Esophagus squamous epithelium (tissue), 5 donors: ENCODE results near the gene BLVRA. TPM values are rescaled to one million over a fixed set of nuclear protein-coding genes. Genes with fewer than 3 reads are reported as not detected.

Experiments used
- DNase-seq: peaks from one replicate; lab custom pipeline; 2025; lab: John Stamatoyannopoulos, UW
- H3K27ac ChIP-seq, 4 donors: fragments of 200-600 bp; sonication (generic); one replicate each; pipeline ENCODE4 v1.5.1; 2016 to 2019; ENCODE audit warnings: mild to moderate bottlenecking in 1 of 4
- H3K27me3 ChIP-seq, 4 donors: fragments of 200-600 bp; sonication (generic); 1 replicate in 3 of 4; 2 replicates in 1 of 4; pipeline versions ENCODE4 v1.5.1 to v1.6.0; 2017 to 2021; ENCODE audit warnings: antibody characterized with exemption in 1 of 4
- H3K36me3 ChIP-seq, 3 donors: fragments of 200-600 bp; sonication (generic); one replicate each; pipeline ENCODE4 v1.5.1; 2016 to 2019
- H3K4me1 ChIP-seq, 3 donors: fragments of 200-600 bp; sonication (generic); one replicate each; pipeline ENCODE4 v1.5.1; 2017 to 2019
- H3K4me3 ChIP-seq, 4 donors: fragments of 200-600 bp; sonication (generic); 1 replicate in 3 of 4; 2 replicates in 1 of 4; pipeline ENCODE4 v1.5.1; 2016 to 2019; ENCODE audit warnings: mild to moderate bottlenecking in 2 of 4, moderate library complexity in 1 of 4
- H3K9me3 ChIP-seq, 3 donors: fragments of 200-600 bp; sonication (generic); one replicate each; pipeline ENCODE4 v1.5.1; 2016 to 2019
- CTCF ChIP-seq, 6 experiments: fragments of 450-650 bp in 4 of 6; fragments of 200-600 bp in 2 of 6; sonication (generic) in 2 of 6; IDR thresholded peaks; one replicate each; pipeline ENCODE4 v1.5.1; 2016 to 2019; ENCODE audit warnings: antibody characterized with exemption in 6 of 6, mild to moderate bottlenecking in 4 of 6, moderate library complexity in 4 of 6
- POLR2A ChIP-seq, 4 donors: fragments of 450-650 bp; IDR thresholded peaks; one replicate each; pipeline ENCODE4 v1.6.1; 2017; ENCODE audit warnings: antibody characterized with exemption in 4 of 4, mild to moderate bottlenecking in 4 of 4, moderate library complexity in 3 of 4
- WGBS, 2 donors: methylation state at CpG; one replicate each; pipeline ENCODE4 v1.1.5; 2018; 5-methylcytosine and 5-hydroxymethylcytosine counted together
- intact Hi-C: fragments of 100-400 bp; cut with DNase I; formaldehyde crosslinking; loops from one replicate; pipeline ENCODE4 v1.15.0; 2022
- total RNA-seq, 4 donors: library from RNA; depleted of rRNA; stranded (reverse); fragments of >200 nt; gene quantifications; one replicate each; pipeline ENCODE4 v1.1.0, GENCODE V29; 2016
- donor health status: DM: yes; HTN: yes; CAD: no.

BLVRA gene
- total RNA-seq, 4 donors from 2014 or later, result 34.2 to 83.2 (median 60.4) TPM

GRCh38 chr7:43750016-43750887, 8.2 kb upstream of the BLVRA start:
- no peak for DNase-seq
- 68 to 71% methylated on average over 6 to 9 of the region's 14 CpGs for WGBS, 2 donors
- no peak for TF ChIP-seq CTCF (IDR thresholded peaks at IDR 0.05)
- TF ChIP-seq POLR2A (IDR thresholded peaks at IDR 0.05), result no peak

GRCh38 chr7:43752411-43752810, 6.1 kb upstream of the BLVRA start:
- intact Hi-C loops, result no loop called here
- no peak overlapping the region for H3K27ac ChIP-seq
- H3K36me3 ChIP-seq, result no peaks in the 10 kb centered on the region
- peaks cover 0 to 10% (median 0%) of the 10 kb centered on the region in 3 donors for H3K4me1 ChIP-seq
- TF ChIP-seq POLR2A (IDR thresholded peaks at IDR 0.05), result no peak
- H3K9me3 ChIP-seq, result no peaks in the 10 kb centered on the region
- WGBS, 2 donors, result 76 to 80% methylated on average over 3 of the region's 3 CpGs
- no peak for DNase-seq
- H3K27me3 ChIP-seq, result peaks cover 0 to 7% (median 0%) of the 10 kb centered on the region in 4 donors
- no peak overlapping the region for H3K4me3 ChIP-seq

More at GRCh38 chr7:43750016-43750887, 8.2 kb upstream of the BLVRA start:
- peaks cover 0 to 7% (median 0%) of the 10 kb centered on the region in 4 donors for H3K27me3 ChIP-seq
- H3K36me3 ChIP-seq, result no peaks in the 10 kb centered on the region
- H3K4me3 ChIP-seq, result no peak overlapping the region
- H3K27ac ChIP-seq, result no peak overlapping the region
- intact Hi-C loops, result no loop called here
- H3K4me1 ChIP-seq, result peaks cover 0 to 7% (median 0%) of the 10 kb centered on the region in 3 donors
- no peaks in the 10 kb centered on the region for H3K9me3 ChIP-seq

- peaks cover 0 to 7% (median 0%) of the 10 kb centered on the region in 4 donors for H3K27me3 ChIP-seq
- peaks cover 5 to 19% (median 6%) of the 10 kb centered on the region in 3 donors for H3K4me1 ChIP-seq
- H3K36me3 ChIP-seq, result no peaks in the 10 kb centered on the region
- WGBS, 2 donors, result 73 to 82% methylated on average over 1 of the region's 1 CpG
- intact Hi-C loops, result no loop called here
- H3K27ac ChIP-seq, result peak overlapping the region in 1 of 4 donors; percentile 14
- no peak for TF ChIP-seq POLR2A (IDR thresholded peaks at IDR 0.05)
- DNase-seq, result no peak
- no peak overlapping the region for H3K4me3 ChIP-seq
- H3K9me3 ChIP-seq, result no peaks in the 10 kb centered on the region
These were observed 5.1 kb upstream of the BLVRA start for GRCh38 chr7:43753271-43753810.

- 94 to 100% methylated on average over 1 of the region's 3 CpGs for WGBS, 2 donors
These were observed 4.6 kb upstream of the BLVRA start for GRCh38 chr7:43753843-43754242.

GRCh38 chr7:43754596-43754995, 3.9 kb upstream of the BLVRA start:
- H3K9me3 ChIP-seq, result no peaks in the 10 kb centered on the region
- intact Hi-C loops, result no loop called here
- no peak overlapping the region for H3K27ac ChIP-seq
- H3K36me3 ChIP-seq, result no peaks in the 10 kb centered on the region
- TF ChIP-seq CTCF (IDR thresholded peaks at IDR 0.05) (no peak), POLR2A (IDR thresholded peaks at IDR 0.05) (no peak)
- H3K4me1 ChIP-seq, result peaks cover 8 to 25% (median 11%) of the 10 kb centered on the region in 3 donors
- WGBS, 2 donors, result 84 to 92% methylated on average over 3 to 4 of the region's 4 CpGs
- no peak overlapping the region for H3K4me3 ChIP-seq
- peaks cover 0 to 3% (median 0%) of the 10 kb centered on the region in 4 donors for H3K27me3 ChIP-seq
- no peak for DNase-seq

More at GRCh38 chr7:43753843-43754242, 4.6 kb upstream of the BLVRA start:
- H3K27me3 ChIP-seq, result peaks cover 0 to 7% (median 0%) of the 10 kb centered on the region in 4 donors
- TF ChIP-seq POLR2A (IDR thresholded peaks at IDR 0.05) (no peak), CTCF (IDR thresholded peaks at IDR 0.05) (no peak)
- no peaks in the 10 kb centered on the region for H3K9me3 ChIP-seq
- H3K4me3 ChIP-seq, result no peak overlapping the region
- DNase-seq, result no peak
- no peak overlapping the region for H3K27ac ChIP-seq
- no peaks in the 10 kb centered on the region for H3K36me3 ChIP-seq
- H3K4me1 ChIP-seq, result peaks cover 5 to 19% (median 6%) of the 10 kb centered on the region in 3 donors
- intact Hi-C loops, result no loop called here
